GM21737 (cell line): ENCODE measurements around the gene CLIC5.

ENCODE experiments used
- ATAC-seq: cut with Tn5 transposase; IDR thresholded peaks from one replicate; pipeline ENCODE4 v1.9.1; 2021; ENCODE audit warnings: mild to moderate bottlenecking, moderate library complexity; ENCODE audit not compliant: unreplicated experiment

The CLIC5 gene

GRCh38 chr6:46015119-46015968 is at the start of gene CLIC5:
TSS of gene CLIC5 (minus strand) at chr6:46015860. CDS start at chr6:46015542, 318 bp downstream.
- ATAC-seq, result no peak

DNA sequence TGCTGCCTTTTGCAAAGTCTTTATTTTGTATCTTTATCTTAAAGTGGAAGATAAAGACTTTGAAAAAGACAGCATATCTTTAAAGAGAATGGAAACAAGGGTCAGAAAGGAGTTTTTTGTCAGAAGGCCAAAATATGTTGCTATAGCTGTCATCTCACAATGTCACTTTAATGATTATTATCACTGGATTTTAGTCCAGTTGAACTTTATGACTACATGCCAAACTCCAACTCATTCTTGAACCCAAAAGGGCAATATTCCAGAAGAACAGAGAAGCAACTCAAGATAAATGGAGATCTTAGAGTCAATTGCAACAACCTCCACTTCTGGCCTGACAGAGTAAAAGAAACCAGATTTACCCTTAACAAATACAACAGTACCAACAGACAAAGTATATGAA is 47.3 kb upstream of the CLIC5 start:
- ATAC-seq, result no peak

- no peak for ATAC-seq
Observed at GRCh38 chr6:46062312-46062711, 46.7 kb upstream of the CLIC5 start.

- no peak for ATAC-seq
Observed at GRCh38 chr6:46061497-46061896, 45.8 kb upstream of the CLIC5 start.

GRCh38 chr6:46059608-46060007 is 43.9 kb upstream of the CLIC5 start:
- ATAC-seq, result no peak

- ATAC-seq, result no peak
Observed at GRCh38 chr6:46058951-46059350, 43.3 kb upstream of the CLIC5 start.

DNA sequence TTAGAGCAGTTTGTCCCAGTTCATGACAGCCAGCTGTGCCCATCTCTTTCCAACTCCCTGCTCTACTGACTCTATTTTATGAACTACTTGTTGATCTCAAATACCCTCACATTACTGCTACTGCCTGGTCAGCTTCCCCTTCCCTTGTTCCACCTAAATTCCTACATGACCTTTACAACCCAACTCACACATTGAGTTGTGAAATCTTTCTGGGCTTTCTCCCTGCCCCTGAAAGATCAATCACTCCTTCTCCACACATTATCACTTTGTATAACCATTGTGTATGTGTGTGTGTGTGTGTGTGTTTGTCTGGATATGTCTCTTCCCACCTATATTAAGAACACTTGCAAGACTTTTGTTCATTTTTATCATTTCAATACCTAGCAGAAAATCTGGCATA is 42.1 kb upstream of the CLIC5 start:
- ATAC-seq, result no peak

GRCh38 chr6:46056906-46057529 is 41.4 kb upstream of the CLIC5 start:
- no peak for ATAC-seq

DNA sequence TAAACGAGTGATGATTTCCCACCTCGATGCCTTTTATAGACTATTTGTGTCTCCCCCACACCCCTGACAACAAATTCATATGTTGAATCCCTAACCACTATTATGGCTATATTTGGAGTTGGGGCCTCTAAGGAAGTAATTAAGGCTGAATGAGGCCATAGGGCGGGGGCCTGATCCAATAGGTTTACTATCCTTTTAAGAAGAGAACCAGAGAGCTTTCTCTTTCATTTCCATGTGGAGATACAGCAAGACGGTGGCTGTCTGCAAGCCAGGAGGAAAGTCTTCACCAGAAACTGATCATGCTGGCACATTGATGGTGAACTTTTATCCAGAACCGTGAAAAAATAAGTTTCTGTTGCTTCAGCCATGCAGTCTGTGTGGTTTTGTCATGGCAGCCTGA is 38.9 kb upstream of the CLIC5 start:
- no peak for ATAC-seq

GRCh38 chr6:46053039-46053933 is 37.6 kb upstream of the CLIC5 start:
- ATAC-seq, result no peak

GRCh38 chr6:46052479-46052878 is 36.8 kb upstream of the CLIC5 start:
- no peak for ATAC-seq

DNA sequence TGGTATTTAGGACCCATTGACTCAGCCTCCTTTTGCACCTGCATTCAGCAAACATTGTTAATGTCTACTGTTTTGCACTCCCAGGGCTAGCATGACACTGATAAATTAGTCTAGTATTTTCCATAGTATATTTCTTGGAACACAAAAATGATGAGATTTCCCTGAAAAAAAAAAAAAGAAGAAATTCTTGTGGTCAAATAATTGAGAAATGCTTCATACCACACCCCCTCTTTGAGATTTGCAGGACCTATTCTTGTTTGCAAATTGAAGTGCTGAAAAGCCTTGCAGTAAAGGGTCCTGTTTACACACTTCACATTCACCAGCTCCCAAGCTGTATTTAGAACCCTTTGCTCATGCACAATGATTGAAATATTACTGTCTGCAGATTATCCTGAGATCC is 36.3 kb upstream of the CLIC5 start:
- no peak for ATAC-seq

DNA sequence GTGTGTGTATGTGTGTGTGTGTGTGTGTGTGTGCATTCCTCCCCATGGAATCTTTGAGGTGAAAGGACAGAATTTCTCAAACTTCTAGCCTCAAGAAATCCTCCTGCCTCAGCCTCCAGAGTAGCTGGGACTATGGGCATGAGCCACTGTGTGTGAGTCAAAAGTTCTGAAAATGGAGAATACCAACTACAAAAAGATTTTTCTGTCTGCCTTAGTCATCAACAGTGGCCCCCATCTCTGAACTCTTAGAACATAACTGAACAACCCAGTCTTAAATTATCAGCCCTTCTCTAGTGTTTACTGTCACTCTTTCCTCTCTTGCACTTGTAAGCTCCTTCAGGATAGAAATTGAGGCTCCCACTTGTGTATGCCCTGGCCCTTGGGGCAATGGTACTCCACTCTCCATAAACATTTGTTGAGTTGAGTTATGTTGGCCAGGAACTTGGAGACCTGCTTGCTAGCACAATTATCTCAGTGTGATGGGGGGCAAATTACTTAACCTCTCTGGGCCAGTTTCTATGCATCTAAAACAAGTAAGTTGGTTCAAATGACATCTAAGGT is 35.3 kb upstream of the CLIC5 start:
- no peak for ATAC-seq

DNA sequence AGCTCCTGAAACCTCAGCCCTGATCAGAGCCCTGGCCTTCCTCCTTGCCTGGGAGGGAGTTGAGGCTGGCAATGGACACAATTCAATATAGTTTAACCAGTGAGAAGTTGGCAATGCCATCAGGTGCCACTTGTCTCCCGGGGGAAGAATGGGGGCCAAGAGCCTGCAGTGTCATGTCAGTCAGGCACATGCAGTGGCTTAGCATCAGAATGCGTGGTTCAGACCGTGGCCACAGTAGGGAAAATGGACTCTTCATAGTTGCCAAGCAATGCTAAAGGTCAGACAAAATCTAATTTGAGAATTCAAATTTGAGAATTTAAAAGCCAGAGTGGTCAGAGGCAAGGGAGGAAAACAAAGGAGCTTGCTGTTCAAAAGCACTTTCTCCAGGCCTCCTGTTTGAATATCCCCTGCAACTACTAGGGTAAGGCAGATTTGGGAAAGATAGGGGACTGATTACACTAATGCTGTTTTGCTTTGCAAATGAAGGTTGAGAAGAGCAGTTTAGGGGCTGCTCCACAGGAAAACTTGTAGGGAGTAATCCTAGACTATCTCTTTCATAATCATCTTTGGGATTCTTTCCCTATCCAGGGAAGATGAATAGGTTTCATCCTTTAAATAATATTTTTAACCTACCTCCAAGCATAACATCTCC is 33.1 kb upstream of the CLIC5 start:
- ATAC-seq, result no peak

GRCh38 chr6:46046558-46047174 is 31.0 kb upstream of the CLIC5 start:
- no peak for ATAC-seq

- ATAC-seq, result no peak
Observed at GRCh38 chr6:46044881-46045617, 29.4 kb upstream of the CLIC5 start.

GRCh38 chr6:46042355-46042999 is 26.8 kb upstream of the CLIC5 start:
- no peak for ATAC-seq

GRCh38 chr6:46040288-46040687 is 24.6 kb upstream of the CLIC5 start:
- no peak for ATAC-seq

DNA sequence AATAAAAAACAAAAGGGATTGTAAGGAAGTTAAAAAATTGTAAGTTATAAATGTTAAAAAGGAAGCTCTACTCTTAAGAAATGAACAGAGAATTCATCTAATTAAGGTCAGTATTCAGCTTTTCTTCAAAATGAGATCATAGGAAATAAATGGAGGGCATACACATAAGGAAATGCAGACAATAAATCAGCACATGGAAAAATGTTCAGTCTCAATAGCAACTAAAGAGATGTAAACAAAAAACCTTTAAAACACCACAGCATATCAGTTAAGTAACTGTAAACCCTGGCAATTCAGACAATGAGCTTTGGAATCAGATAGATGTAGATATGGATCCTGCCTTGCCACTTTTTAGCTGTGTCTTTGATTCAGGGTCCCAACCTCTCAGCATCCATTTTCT is 24.0 kb upstream of the CLIC5 start:
- ATAC-seq, result no peak
